NCI-H1417 treated with DMSO at 0.1 percent for 48 hours (cell line): ENCODE data around the gene OR2H1.

Source experiments
- DNase-seq: peaks from one replicate; lab custom pipeline; 2025; lab: John Stamatoyannopoulos, UW

OR2H1 gene

GRCh38 chr6:29510746-29511300 lies 53.9 kb downstream of the OR2H1 start:
- no peak for DNase-seq
